K562 (cell line): ENCODE results near the gene LECT2. TPM values are rescaled to one million over a fixed set of nuclear protein-coding genes. Genes with fewer than 3 reads are reported as not detected.

ENCODE experiments used
- CHD4 ChIP-seq: fragments of 200-600 bp; sonication (generic); IDR thresholded peaks from 3 replicates; pipeline ENCODE4 v1.6.1; 2012; ENCODE audit warnings: low read depth, mild to moderate bottlenecking, mixed read lengths, low read length, inconsistent platforms; ENCODE audit not compliant: insufficient read depth, insufficient replicate concordance, poor library complexity, severe bottlenecking
- HDAC1 ChIP-seq, 2 experiments: fragments of 450-650 bp; IDR thresholded peaks; 2 replicates each; pipeline ENCODE4 v1.6.1; 2016 to 2017; ENCODE audit warnings: inconsistent platforms in 1 of 2, mild to moderate bottlenecking in 1 of 2, moderate library complexity in 1 of 2
- SRF ChIP-seq, 2 experiments: fragments of 250-450, 450-650 bp in 1 of 2; sonication (Bioruptor Pico) in 1 of 2; sonication (generic) in 1 of 2; formaldehyde crosslinking; IDR thresholded peaks; 2 replicates each; pipeline versions ENCODE4 v1.5.0 to v1.5.1; 2020 to 2022; ENCODE audit warnings: mild to moderate bottlenecking in 1 of 2, missing genetic modification reagents in 1 of 2
- ZNF197 ChIP-seq: fragments of 200-800 bp; sonication (Bioruptor generic); IDR thresholded peaks from 2 replicates; pipeline ENCODE4 v1.6.1; 2016; ENCODE audit warnings: low read depth, missing genetic modification characterization, missing compliant biosample characterization
- polyA plus RNA-seq, 8 experiments: library from polyadenylated mRNA; depleted of rRNA in 4 of 8; stranded (reverse) in 5 of 8; unstranded in 3 of 8; fragments of >200 nt; fragmentation: Nextera tagmentation in 2 of 8; fragmentation: Illumina TruSeq in 1 of 8; extraction: Ambion mirVana in 2 of 8; extraction: Trizol in 1 of 8; gene quantifications; 2 replicates each; pipeline versions ENCODE4 v1.2.1 to v1.2.3, GENCODE V29; 2011 to 2014; ENCODE audit warnings: inconsistent platforms in 1 of 8, missing spikeins in 1 of 8
- total RNA-seq, 7 experiments: library from RNA; depleted of rRNA in 6 of 7; stranded (reverse); fragments of >200 nt in 6 of 7; fragmentation: Illumina TruSeq in 2 of 7; extraction: Trizol in 2 of 7; gene quantifications; 2 replicates each; pipeline versions ENCODE4 v1.2.1 to v1.2.3, GENCODE V29; 2011 to 2021; ENCODE audit warnings: low replicate concordance in 1 of 7
- TF ChIP-seq, protein P1 (sequence below): fragments of 250-450 bp; sonication (Bioruptor Pico); IDR thresholded peaks from 2 replicates; pipeline ENCODE4 v1.4.0; 2020; ENCODE audit warnings: mild to moderate bottlenecking
- TF ChIP-seq, protein P2 (sequence below): fragments of 450-650 bp; IDR thresholded peaks from 2 replicates; pipeline ENCODE4 v1.6.1; 2016; ENCODE audit warnings: mild to moderate bottlenecking, moderate library complexity
- TF ChIP-seq, protein P3 (sequence below), 2 experiments: fragments of 250-450 bp in 1 of 2; fragments of 450-650 bp in 1 of 2; sonication (Bioruptor Pico) in 1 of 2; IDR thresholded peaks; 2 replicates each; pipeline versions ENCODE4 v1.6.1 to v1.8.0; 2016 to 2021; ENCODE audit warnings: mild to moderate bottlenecking in 2 of 2, moderate library complexity in 2 of 2, missing compliant biosample characterization in 1 of 2, missing genetic modification characterization in 1 of 2
- TF ChIP-seq, protein P4 (sequence below): fragments of 450-650 bp; formaldehyde crosslinking; IDR thresholded peaks from 2 replicates; pipeline ENCODE4 v1.4.0; 2020; ENCODE audit warnings: mild to moderate bottlenecking, moderate library complexity
- TF ChIP-seq, protein P5 (sequence below): sonication (generic); formaldehyde crosslinking; IDR thresholded peaks from 2 replicates; pipeline ENCODE4 v1.8.0; 2022; ENCODE audit warnings: mild to moderate bottlenecking, missing genetic modification reagents

LECT2 gene
- total and polyA plus RNA-seq, 9 of the 15 experiments (the other 6 are each of a cell fraction or from before 2014, with no cell fraction given) = not detected

DNA sequence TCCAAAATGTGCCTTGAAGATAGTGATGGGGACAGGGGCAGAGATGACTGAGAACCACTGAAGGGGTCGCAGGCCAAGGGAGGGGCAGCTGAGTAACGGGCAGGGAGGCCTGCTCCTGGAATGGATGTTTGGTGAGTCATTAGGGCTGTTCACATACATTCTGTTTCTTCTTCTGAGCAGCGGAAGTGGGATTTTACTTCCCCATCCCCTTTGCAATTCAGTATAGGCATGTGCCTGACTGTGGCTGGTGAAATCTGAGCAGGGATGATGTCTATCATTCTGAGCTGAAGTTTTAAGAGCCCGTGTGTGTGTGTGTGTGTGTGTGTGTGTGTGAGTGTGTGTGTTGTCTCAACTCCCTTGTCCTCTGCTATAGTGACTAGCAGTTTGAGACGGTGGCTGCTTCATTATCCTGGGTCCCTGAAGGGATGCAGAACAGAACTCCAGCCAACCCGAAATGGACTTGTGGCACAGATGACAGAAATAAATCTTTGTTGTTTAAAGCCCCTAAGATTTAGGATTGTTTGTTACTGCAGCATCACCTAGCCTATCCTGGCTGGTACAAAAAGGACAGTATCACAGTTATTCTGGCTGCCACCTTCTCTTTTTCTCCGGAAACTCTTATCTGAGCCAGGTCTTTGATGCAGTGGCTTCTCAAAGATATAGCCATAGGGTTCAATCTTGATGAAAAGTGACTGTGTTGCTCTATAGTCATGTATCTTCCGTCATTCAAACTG is 44.8 kb upstream of the LECT2 start (continued):
- TF ChIP-seq, protein P1, sequence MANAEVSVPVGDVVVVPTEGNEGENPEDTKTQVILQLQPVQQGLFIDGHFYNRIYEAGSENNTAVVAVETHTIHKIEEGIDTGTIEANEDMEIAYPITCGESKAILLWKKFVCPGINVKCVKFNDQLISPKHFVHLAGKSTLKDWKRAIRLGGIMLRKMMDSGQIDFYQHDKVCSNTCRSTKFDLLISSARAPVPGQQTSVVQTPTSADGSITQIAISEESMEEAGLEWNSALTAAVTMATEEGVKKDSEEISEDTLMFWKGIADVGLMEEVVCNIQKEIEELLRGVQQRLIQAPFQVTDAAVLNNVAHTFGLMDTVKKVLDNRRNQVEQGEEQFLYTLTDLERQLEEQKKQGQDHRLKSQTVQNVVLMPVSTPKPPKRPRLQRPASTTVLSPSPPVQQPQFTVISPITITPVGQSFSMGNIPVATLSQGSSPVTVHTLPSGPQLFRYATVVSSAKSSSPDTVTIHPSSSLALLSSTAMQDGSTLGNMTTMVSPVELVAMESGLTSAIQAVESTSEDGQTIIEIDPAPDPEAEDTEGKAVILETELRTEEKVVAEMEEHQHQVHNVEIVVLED (CRISPR knock-in tag) = no peak
- TF ChIP-seq, protein P2, sequence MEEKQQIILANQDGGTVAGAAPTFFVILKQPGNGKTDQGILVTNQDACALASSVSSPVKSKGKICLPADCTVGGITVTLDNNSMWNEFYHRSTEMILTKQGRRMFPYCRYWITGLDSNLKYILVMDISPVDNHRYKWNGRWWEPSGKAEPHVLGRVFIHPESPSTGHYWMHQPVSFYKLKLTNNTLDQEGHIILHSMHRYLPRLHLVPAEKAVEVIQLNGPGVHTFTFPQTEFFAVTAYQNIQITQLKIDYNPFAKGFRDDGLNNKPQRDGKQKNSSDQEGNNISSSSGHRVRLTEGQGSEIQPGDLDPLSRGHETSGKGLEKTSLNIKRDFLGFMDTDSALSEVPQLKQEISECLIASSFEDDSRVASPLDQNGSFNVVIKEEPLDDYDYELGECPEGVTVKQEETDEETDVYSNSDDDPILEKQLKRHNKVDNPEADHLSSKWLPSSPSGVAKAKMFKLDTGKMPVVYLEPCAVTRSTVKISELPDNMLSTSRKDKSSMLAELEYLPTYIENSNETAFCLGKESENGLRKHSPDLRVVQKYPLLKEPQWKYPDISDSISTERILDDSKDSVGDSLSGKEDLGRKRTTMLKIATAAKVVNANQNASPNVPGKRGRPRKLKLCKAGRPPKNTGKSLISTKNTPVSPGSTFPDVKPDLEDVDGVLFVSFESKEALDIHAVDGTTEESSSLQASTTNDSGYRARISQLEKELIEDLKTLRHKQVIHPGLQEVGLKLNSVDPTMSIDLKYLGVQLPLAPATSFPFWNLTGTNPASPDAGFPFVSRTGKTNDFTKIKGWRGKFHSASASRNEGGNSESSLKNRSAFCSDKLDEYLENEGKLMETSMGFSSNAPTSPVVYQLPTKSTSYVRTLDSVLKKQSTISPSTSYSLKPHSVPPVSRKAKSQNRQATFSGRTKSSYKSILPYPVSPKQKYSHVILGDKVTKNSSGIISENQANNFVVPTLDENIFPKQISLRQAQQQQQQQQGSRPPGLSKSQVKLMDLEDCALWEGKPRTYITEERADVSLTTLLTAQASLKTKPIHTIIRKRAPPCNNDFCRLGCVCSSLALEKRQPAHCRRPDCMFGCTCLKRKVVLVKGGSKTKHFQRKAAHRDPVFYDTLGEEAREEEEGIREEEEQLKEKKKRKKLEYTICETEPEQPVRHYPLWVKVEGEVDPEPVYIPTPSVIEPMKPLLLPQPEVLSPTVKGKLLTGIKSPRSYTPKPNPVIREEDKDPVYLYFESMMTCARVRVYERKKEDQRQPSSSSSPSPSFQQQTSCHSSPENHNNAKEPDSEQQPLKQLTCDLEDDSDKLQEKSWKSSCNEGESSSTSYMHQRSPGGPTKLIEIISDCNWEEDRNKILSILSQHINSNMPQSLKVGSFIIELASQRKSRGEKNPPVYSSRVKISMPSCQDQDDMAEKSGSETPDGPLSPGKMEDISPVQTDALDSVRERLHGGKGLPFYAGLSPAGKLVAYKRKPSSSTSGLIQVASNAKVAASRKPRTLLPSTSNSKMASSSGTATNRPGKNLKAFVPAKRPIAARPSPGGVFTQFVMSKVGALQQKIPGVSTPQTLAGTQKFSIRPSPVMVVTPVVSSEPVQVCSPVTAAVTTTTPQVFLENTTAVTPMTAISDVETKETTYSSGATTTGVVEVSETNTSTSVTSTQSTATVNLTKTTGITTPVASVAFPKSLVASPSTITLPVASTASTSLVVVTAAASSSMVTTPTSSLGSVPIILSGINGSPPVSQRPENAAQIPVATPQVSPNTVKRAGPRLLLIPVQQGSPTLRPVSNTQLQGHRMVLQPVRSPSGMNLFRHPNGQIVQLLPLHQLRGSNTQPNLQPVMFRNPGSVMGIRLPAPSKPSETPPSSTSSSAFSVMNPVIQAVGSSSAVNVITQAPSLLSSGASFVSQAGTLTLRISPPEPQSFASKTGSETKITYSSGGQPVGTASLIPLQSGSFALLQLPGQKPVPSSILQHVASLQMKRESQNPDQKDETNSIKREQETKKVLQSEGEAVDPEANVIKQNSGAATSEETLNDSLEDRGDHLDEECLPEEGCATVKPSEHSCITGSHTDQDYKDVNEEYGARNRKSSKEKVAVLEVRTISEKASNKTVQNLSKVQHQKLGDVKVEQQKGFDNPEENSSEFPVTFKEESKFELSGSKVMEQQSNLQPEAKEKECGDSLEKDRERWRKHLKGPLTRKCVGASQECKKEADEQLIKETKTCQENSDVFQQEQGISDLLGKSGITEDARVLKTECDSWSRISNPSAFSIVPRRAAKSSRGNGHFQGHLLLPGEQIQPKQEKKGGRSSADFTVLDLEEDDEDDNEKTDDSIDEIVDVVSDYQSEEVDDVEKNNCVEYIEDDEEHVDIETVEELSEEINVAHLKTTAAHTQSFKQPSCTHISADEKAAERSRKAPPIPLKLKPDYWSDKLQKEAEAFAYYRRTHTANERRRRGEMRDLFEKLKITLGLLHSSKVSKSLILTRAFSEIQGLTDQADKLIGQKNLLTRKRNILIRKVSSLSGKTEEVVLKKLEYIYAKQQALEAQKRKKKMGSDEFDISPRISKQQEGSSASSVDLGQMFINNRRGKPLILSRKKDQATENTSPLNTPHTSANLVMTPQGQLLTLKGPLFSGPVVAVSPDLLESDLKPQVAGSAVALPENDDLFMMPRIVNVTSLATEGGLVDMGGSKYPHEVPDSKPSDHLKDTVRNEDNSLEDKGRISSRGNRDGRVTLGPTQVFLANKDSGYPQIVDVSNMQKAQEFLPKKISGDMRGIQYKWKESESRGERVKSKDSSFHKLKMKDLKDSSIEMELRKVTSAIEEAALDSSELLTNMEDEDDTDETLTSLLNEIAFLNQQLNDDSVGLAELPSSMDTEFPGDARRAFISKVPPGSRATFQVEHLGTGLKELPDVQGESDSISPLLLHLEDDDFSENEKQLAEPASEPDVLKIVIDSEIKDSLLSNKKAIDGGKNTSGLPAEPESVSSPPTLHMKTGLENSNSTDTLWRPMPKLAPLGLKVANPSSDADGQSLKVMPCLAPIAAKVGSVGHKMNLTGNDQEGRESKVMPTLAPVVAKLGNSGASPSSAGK = no peak
- TF ChIP-seq SRF (CRISPR knock-in tag; IDR thresholded peaks at IDR 0.05) (no peak), ZNF197 (CRISPR knock-in tag) (no peak), CHD4 (no peak), HDAC1 (IDR thresholded peaks at IDR 0.05) (no peak)
- TF ChIP-seq, protein P3, sequence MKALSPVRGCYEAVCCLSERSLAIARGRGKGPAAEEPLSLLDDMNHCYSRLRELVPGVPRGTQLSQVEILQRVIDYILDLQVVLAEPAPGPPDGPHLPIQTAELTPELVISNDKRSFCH (CRISPR knock-in tag; IDR thresholded peaks at IDR 0.05) = no peak
- TF ChIP-seq, protein P3 (tag; IDR thresholded peaks at IDR 0.05) = no peak
- TF ChIP-seq, protein P4, sequence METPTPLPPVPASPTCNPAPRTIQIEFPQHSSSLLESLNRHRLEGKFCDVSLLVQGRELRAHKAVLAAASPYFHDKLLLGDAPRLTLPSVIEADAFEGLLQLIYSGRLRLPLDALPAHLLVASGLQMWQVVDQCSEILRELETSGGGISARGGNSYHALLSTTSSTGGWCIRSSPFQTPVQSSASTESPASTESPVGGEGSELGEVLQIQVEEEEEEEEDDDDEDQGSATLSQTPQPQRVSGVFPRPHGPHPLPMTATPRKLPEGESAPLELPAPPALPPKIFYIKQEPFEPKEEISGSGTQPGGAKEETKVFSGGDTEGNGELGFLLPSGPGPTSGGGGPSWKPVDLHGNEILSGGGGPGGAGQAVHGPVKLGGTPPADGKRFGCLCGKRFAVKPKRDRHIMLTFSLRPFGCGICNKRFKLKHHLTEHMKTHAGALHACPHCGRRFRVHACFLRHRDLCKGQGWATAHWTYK = no peak
- TF ChIP-seq, protein P5, sequence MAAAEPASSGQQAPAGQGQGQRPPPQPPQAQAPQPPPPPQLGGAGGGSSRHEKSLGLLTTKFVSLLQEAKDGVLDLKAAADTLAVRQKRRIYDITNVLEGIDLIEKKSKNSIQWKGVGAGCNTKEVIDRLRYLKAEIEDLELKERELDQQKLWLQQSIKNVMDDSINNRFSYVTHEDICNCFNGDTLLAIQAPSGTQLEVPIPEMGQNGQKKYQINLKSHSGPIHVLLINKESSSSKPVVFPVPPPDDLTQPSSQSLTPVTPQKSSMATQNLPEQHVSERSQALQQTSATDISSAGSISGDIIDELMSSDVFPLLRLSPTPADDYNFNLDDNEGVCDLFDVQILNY (CRISPR knock-in tag) = no peak
